ENCODE results near the gene GRAMD4.

The GRAMD4 gene

GRCh38 chr22:46655861-46656608 is 35.8 kb downstream of the GRAMD4 start:
- no peak for DNase-seq (ENCODE audit: low spot score)

GRCh38 chr22:46656856-46657654 is 36.9 kb downstream of the GRAMD4 start:
- DNase-seq (ENCODE audit: low spot score) = no peak

GRCh38 chr22:46657655-46657953 is 37.4 kb downstream of the GRAMD4 start:
- no peak for DNase-seq (ENCODE audit: low spot score)

- DNase-seq (ENCODE audit: low spot score) = no peak
These were observed 38.1 kb downstream of the GRAMD4 start for GRCh38 chr22:46657996-46658947.

- no peak for DNase-seq (ENCODE audit: low spot score)
These were observed 39.0 kb downstream of the GRAMD4 start for GRCh38 chr22:46659059-46659790.

- DNase-seq (ENCODE audit: low spot score) = no peak
These were observed 39.6 kb downstream of the GRAMD4 start for GRCh38 chr22:46659791-46660186.

GRCh38 chr22:46660604-46661201 is 40.5 kb downstream of the GRAMD4 start:
- DNase-seq (ENCODE audit: low spot score) = no peak

- DNase-seq (ENCODE audit: low spot score) = no peak
These were observed 41.1 kb downstream of the GRAMD4 start for GRCh38 chr22:46661221-46661851.

- no peak for DNase-seq (ENCODE audit: low spot score)
These were observed 42.0 kb downstream of the GRAMD4 start for GRCh38 chr22:46662226-46662625.

GRCh38 chr22:46663001-46663400 is 42.8 kb downstream of the GRAMD4 start:
- no peak for DNase-seq (ENCODE audit: low spot score)

- no peak for DNase-seq (ENCODE audit: low spot score)
These were observed 43.4 kb downstream of the GRAMD4 start for GRCh38 chr22:46663436-46664100.

- no peak for DNase-seq (ENCODE audit: low spot score)
These were observed 44.2 kb downstream of the GRAMD4 start for GRCh38 chr22:46664301-46664855.

GRCh38 chr22:46665151-46665695 is 45.0 kb downstream of the GRAMD4 start:
- no peak for DNase-seq (ENCODE audit: low spot score)

- no peak for DNase-seq (ENCODE audit: low spot score)
These were observed 45.6 kb downstream of the GRAMD4 start for GRCh38 chr22:46665751-46666280.

GRCh38 chr22:46666577-46667244 is 46.5 kb downstream of the GRAMD4 start:
- DNase-seq (ENCODE audit: low spot score) = no peak

- DNase-seq (ENCODE audit: low spot score) = no peak
These were observed 47.0 kb downstream of the GRAMD4 start for GRCh38 chr22:46667245-46667623.

- DNase-seq (ENCODE audit: low spot score) = no peak
These were observed 47.9 kb downstream of the GRAMD4 start for GRCh38 chr22:46668116-46668515.

GRCh38 chr22:46669201-46669600 is 49.0 kb downstream of the GRAMD4 start:
- DNase-seq (ENCODE audit: low spot score) = no peak

Data from AG08396 (cell line).